CD14-positive monocyte (primary cell): ENCODE measurements around the gene CSTB. TPM values are rescaled to one million over a fixed set of nuclear protein-coding genes. Genes with fewer than 3 reads are reported as not detected.

Experiments used
- DNase-seq, 3 donors: peaks; one replicate each; pipeline ENCODE4 v3.0.0-alpha.2; 2011 to 2022
- H2AFZ ChIP-seq: 2 replicates; pipeline ENCODE4 v1.6.0; 2012; ENCODE audit warnings: mild to moderate bottlenecking, low read depth, low read length, inconsistent platforms; ENCODE audit not compliant: insufficient read depth, poor library complexity, severe bottlenecking
- H3K27ac ChIP-seq, 2 donors: 1 replicate in 1 of 2; 2 replicates in 1 of 2; pipeline ENCODE4 v1.5.1; 2012 to 2013; ENCODE audit warnings: low read length in 2 of 2, control low read depth in 1 of 2, inconsistent platforms in 1 of 2, low read depth in 1 of 2, mild to moderate bottlenecking in 1 of 2
- H3K27me3 ChIP-seq, 2 donors: one replicate each; pipeline versions ENCODE4 v1.6.0 to v1.6.1; 2011 to 2013; ENCODE audit warnings: low read length in 2 of 2; ENCODE audit not compliant: control insufficient read depth in 2 of 2, insufficient read depth in 2 of 2
- H3K36me3 ChIP-seq, 2 donors: replicated peaks in 1 of 2; 1 replicate in 1 of 2; 2 replicates in 1 of 2; pipeline versions ENCODE4 v1.5.1 to v1.6.1; 2012 to 2013; ENCODE audit warnings: low read length in 2 of 2, control low read depth in 1 of 2, inconsistent platforms in 1 of 2, mild to moderate bottlenecking in 1 of 2; ENCODE audit not compliant: insufficient read depth in 2 of 2, control insufficient read depth in 1 of 2
- H3K4me1 ChIP-seq, 2 donors: 1 replicate in 1 of 2; 2 replicates in 1 of 2; pipeline versions ENCODE4 v1.5.1 to v1.6.1; 2012 to 2013; ENCODE audit warnings: low read length in 2 of 2, control low read depth in 1 of 2, inconsistent platforms in 1 of 2, mild to moderate bottlenecking in 1 of 2, moderate library complexity in 1 of 2; ENCODE audit not compliant: insufficient read depth in 2 of 2, control insufficient read depth in 1 of 2
- H3K4me2 ChIP-seq: replicated peaks from 2 replicates; pipeline ENCODE3; 2012; ENCODE audit warnings: low read length, moderate library complexity, mild to moderate bottlenecking; ENCODE audit not compliant: poor library complexity, severe bottlenecking; ENCODE audit errors: extremely low read depth
- H3K4me3 ChIP-seq, 3 experiments: fragments of 200-600 bp in 1 of 3; sonication (generic) in 1 of 3; replicated peaks in 1 of 3; 1 replicate in 2 of 3; 2 replicates in 1 of 3; pipeline ENCODE4 v1.5.1; 2011 to 2013; ENCODE audit warnings: low read length in 3 of 3, mild to moderate bottlenecking in 3 of 3, control low read depth in 2 of 3, low read depth in 2 of 3, inconsistent platforms in 1 of 3, moderate library complexity in 1 of 3
- H3K79me2 ChIP-seq: 2 replicates; pipeline ENCODE4 v1.6.0; 2012; ENCODE audit warnings: mild to moderate bottlenecking, control low read depth, inconsistent platforms, low read length, moderate library complexity; ENCODE audit not compliant: insufficient read depth
- H3K9ac ChIP-seq: 2 replicates; pipeline ENCODE4 v1.6.0; 2017; ENCODE audit warnings: low read length, mild to moderate bottlenecking; ENCODE audit not compliant: insufficient read depth, poor library complexity, severe bottlenecking
- H3K9me3 ChIP-seq, 2 donors: replicated peaks in 1 of 2; 1 replicate in 1 of 2; 2 replicates in 1 of 2; pipeline versions ENCODE4 v1.5.1 to v1.6.1; 2012 to 2013; ENCODE audit warnings: low read length in 2 of 2, control low read depth in 1 of 2; ENCODE audit not compliant: control insufficient read depth in 1 of 2, insufficient read depth in 1 of 2
- H4K20me1 ChIP-seq: 2 replicates; pipeline ENCODE4 v1.6.0; 2012; ENCODE audit warnings: mild to moderate bottlenecking, low read length, control low read depth, moderate library complexity; ENCODE audit not compliant: insufficient read depth
- H3K27ac Mint-ChIP-seq, 7 donors: one replicate each; pipeline ENCODE4 v1.8.0; 2020; ENCODE audit warnings: mild to moderate bottlenecking in 7 of 7, mixed read lengths in 7 of 7, moderate library complexity in 6 of 7, inconsistent platforms in 2 of 7
- H3K27me3 Mint-ChIP-seq, 3 donors: one replicate each; pipeline ENCODE4 v1.8.0; 2021 to 2022; ENCODE audit warnings: low read depth in 3 of 3, mild to moderate bottlenecking in 3 of 3, mixed read lengths in 3 of 3, moderate library complexity in 3 of 3, inconsistent platforms in 1 of 3
- H3K36me3 Mint-ChIP-seq, 2 donors: one replicate each; pipeline ENCODE4 v1.8.0; 2020; ENCODE audit warnings: mixed read lengths in 2 of 2, inconsistent platforms in 1 of 2, mild to moderate bottlenecking in 1 of 2
- H3K4me1 Mint-ChIP-seq: one replicate; pipeline ENCODE4 v1.8.0; 2020; ENCODE audit warnings: mild to moderate bottlenecking, mixed read lengths
- H3K4me3 Mint-ChIP-seq, 2 donors: one replicate each; pipeline ENCODE4 v1.8.0; 2020; ENCODE audit warnings: mild to moderate bottlenecking in 2 of 2, mixed read lengths in 2 of 2, moderate library complexity in 1 of 2
- H3K9me3 Mint-ChIP-seq, 7 donors: one replicate each; pipeline ENCODE4 v1.8.0; 2020 to 2022; ENCODE audit warnings: mixed read lengths in 7 of 7, mild to moderate bottlenecking in 6 of 7, moderate library complexity in 6 of 7, inconsistent platforms in 2 of 7
- CTCF ChIP-seq: fragments of 200-600 bp; IDR thresholded peaks from one replicate; pipeline ENCODE4 v1.8.0; 2022; ENCODE audit warnings: antibody characterized with exemption, mild to moderate bottlenecking
- WGBS: methylation state at CpG from one replicate; pipeline ENCODE4 v1.1.5; 2013; ENCODE audit warnings: missing lambda C conversion rate; ENCODE audit not compliant: insufficient coverage; 5-methylcytosine and 5-hydroxymethylcytosine counted together
- intact Hi-C, 2 donors: fragments of 100-400 bp; cut with micrococcal nuclease; formaldehyde crosslinking; loops; one replicate each; pipeline versions ENCODE4 v1.15.0 to v1.15.1; 2023
- polyA plus RNA-seq, 3 donors: library from polyadenylated mRNA; depleted of rRNA in 1 of 3; unstranded in 2 of 3; stranded (reverse) in 1 of 3; fragments of 300-500 nt in 2 of 3; fragments of >200 nt in 1 of 3; fragmentation: Illumina TruSeq in 2 of 3; gene quantifications; 1 replicate in 2 of 3; 2 replicates in 1 of 3; pipeline ENCODE4 v1.2.3, GENCODE V29; 2012 to 2021

Gene CSTB
- polyA plus RNA-seq, 3 donors, result 73.7 to 120 (median 115) TPM

- Histone ChIP-seq H3K4me2 (peak overlapping the region; percentile 93), H3K9ac (peak overlapping the region; percentile 66), H3K9me3 (no peaks in the 10 kb centered on the region), H3K36me3 (peaks cover 18 to 27% of the 10 kb centered on the region in 2 donors), H4K20me1 (peaks cover 98% of the 10 kb centered on the region), H3K79me2 (peaks cover 92% of the 10 kb centered on the region), H3K4me1 (peaks cover 69 to 82% of the 10 kb centered on the region in 2 donors), H2AFZ (peak overlapping the region; percentile 53), H3K27me3 (no peaks in the 10 kb centered on the region), H3K4me3 (peak overlapping the region; percentile 16 to 76 (median 47)), H3K27ac (peak overlapping the region; percentile 68 to 89)
- H3K36me3 Mint-ChIP-seq, result peaks cover 23 to 47% of the 10 kb centered on the region in 2 donors
- intact Hi-C loops, result loop anchor here (1.0 to 5.0 kb wide), 3 partner anchors 9 to 59 kb away; partner anchors contain the start of genes CSTB (in 1 of the 2), PDXK (in 1 of the 2) and RRP1 (in 1 of the 2)
- H3K9me3 Mint-ChIP-seq, result peaks cover 0 to 2% (median 0%) of the 10 kb centered on the region in 7 donors
- no peak for TF ChIP-seq CTCF
- peaks cover 80% of the 10 kb centered on the region for H3K4me1 Mint-ChIP-seq
- DNase-seq, result peak; percentile 84 to 97 (median 89)
- 10% methylated on average over 47 of the region's 59 CpGs for WGBS
- peak overlapping the region; percentile 82 to 93 for H3K4me3 Mint-ChIP-seq
- peaks cover 0 to 6% (median 0%) of the 10 kb centered on the region in 3 donors for H3K27me3 Mint-ChIP-seq
- peak overlapping the region; percentile 94 to 98 (median 97) for H3K27ac Mint-ChIP-seq
These were observed 47.4 kb downstream of the CSTB start for GRCh38 chr21:43728467-43729390.

- Histone ChIP-seq H3K4me3 (peak overlapping the region; percentile 16 to 76 (median 47)), H3K4me1 (peaks cover 75 to 82% of the 10 kb centered on the region in 2 donors), H3K4me2 (peak overlapping the region; percentile 93), H3K27ac (peak overlapping the region; percentile 68 to 89), H2AFZ (peak overlapping the region; percentile 53), H3K9me3 (no peaks in the 10 kb centered on the region), H3K79me2 (peaks cover 92% of the 10 kb centered on the region), H4K20me1 (peaks cover 98% of the 10 kb centered on the region), H3K27me3 (no peaks in the 10 kb centered on the region), H3K36me3 (peaks cover 17 to 29% of the 10 kb centered on the region in 2 donors), H3K9ac (peak overlapping the region; percentile 66)
- peaks cover 80% of the 10 kb centered on the region for H3K4me1 Mint-ChIP-seq
- H3K27me3 Mint-ChIP-seq, result peaks cover 0 to 6% (median 0%) of the 10 kb centered on the region in 3 donors
- H3K9me3 Mint-ChIP-seq, result no peaks in the 10 kb centered on the region
- peak overlapping the region; percentile 82 to 93 for H3K4me3 Mint-ChIP-seq
- intact Hi-C loops, result loop anchor here (1.0 to 5.0 kb wide), 3 partner anchors 9 to 59 kb away; partner anchors contain the start of genes CSTB (in 1 of the 2), PDXK (in 1 of the 2) and RRP1 (in 1 of the 2)
- no peak for TF ChIP-seq CTCF
- H3K36me3 Mint-ChIP-seq, result peaks cover 26 to 47% of the 10 kb centered on the region in 2 donors
- DNase-seq, result no peak
- H3K27ac Mint-ChIP-seq, result peak overlapping the region; percentile 94 to 98 (median 97)
- 82% methylated on average over 1 of the region's 7 CpGs for WGBS
These were observed 48.0 kb downstream of the CSTB start for GRCh38 chr21:43728154-43728466.
